Ovary (tissue), 9 donors: Measurements from ENCODE around the gene KRTAP15-1. TPM values are rescaled to one million over a fixed set of nuclear protein-coding genes. Genes with fewer than 3 reads are reported as not detected.

ENCODE experiments used
- DNase-seq, 5 donors: peaks; one replicate each; pipeline ENCODE4 v3.0.0-alpha.2; 2019 to 2020
- H3K27ac ChIP-seq, 2 donors: fragments of 200-600 bp; one replicate each; pipeline versions ENCODE4 v1.5.1 to v1.8.0; 2019 to 2022
- H3K27me3 ChIP-seq: fragments of 200-600 bp; one replicate; pipeline ENCODE4 v1.8.0; 2022
- H3K36me3 ChIP-seq: fragments of 200-600 bp; sonication (generic); one replicate; pipeline ENCODE4 v1.5.1; 2019
- H3K4me1 ChIP-seq: one replicate; pipeline ENCODE4 v1.8.1; 2013; ENCODE audit warnings: mild to moderate bottlenecking, moderate library complexity; ENCODE audit not compliant: insufficient read depth
- H3K4me3 ChIP-seq: fragments of 200-600 bp; sonication (generic); one replicate; pipeline ENCODE4 v1.5.1; 2017
- H3K9me3 ChIP-seq, 2 donors: fragments of 200-600 bp in 1 of 2; sonication (generic) in 1 of 2; one replicate each; pipeline versions ENCODE4 v1.5.1 to v1.8.1; 2013 to 2019; ENCODE audit warnings: mild to moderate bottlenecking in 1 of 2, moderate library complexity in 1 of 2
- CTCF ChIP-seq, 3 donors: fragments of 450-650 bp in 2 of 3; fragments of 200-600 bp in 1 of 3; IDR thresholded peaks; one replicate each; pipeline versions ENCODE4 v1.5.1 to v1.8.0; 2016 to 2022; ENCODE audit warnings: antibody characterized with exemption in 3 of 3, mild to moderate bottlenecking in 1 of 3
- EP300 ChIP-seq: sonication (generic); formaldehyde crosslinking; IDR thresholded peaks from one replicate; pipeline ENCODE4 v1.6.1; 2017; ENCODE audit warnings: antibody characterized with exemption
- POLR2A ChIP-seq: fragments of 450-650 bp; IDR thresholded peaks from one replicate; pipeline ENCODE4 v1.6.1; 2017; ENCODE audit warnings: antibody characterized with exemption, mild to moderate bottlenecking, moderate library complexity
- WGBS, 3 donors: extraction: QIAGEN DNeasy Blood & Tissue Kit in 1 of 3; methylation state at CpG; one replicate each; pipeline versions ENCODE4 v1.1.5 to v1.1.7; 2013 to 2017; 5-methylcytosine and 5-hydroxymethylcytosine counted together
- intact Hi-C, 4 donors: fragments of 100-400 bp; cut with DNase I; formaldehyde crosslinking; loops; one replicate each; pipeline versions ENCODE4 v1.11.0 to v1.15.1; 2022 to 2023
- polyA plus RNA-seq, 2 donors: library from polyadenylated mRNA; stranded (reverse); fragments of 200-250 nt in 1 of 2; fragments of 350-450 nt in 1 of 2; fragmentation: Illumina TruSeq in 1 of 2; extraction: RNeasy Lipid Tissue Mini Kit (QIAGEN cat#74804) in 1 of 2; gene quantifications; one replicate each; pipeline ENCODE4 v1.2.3, GENCODE V29; 2013 to 2014
- total RNA-seq, 7 donors: library from RNA; depleted of rRNA in 2 of 7; stranded (reverse); fragments of >200 nt in 2 of 7; fragmentation: NEBNext Ultra II Directional in 3 of 7; extraction: Animal tissue kit (Norgen Biotek cat#: 25700) in 3 of 7; gene quantifications; one replicate each; pipeline versions ENCODE4 v1.1.0 to v1.2.4, GENCODE V29; 2016 to 2023
- donor health status: DM: no; HTN: no; CAD: no; lungs with moderate emphysema.
- donor health status: DM: no; HTN: no; CAD: no.
- donor health status: Bipolar disorder and iron deficiency.
- donor health status: DM: yes; HTN: yes; CAD: no.
- donor health status: DM: no; HTN: no; CAD: no.
- donor health status: DM: yes; HTN: yes; CAD: no.

Gene KRTAP15-1
- total and polyA plus RNA-seq, 9 donors = not detected

GRCh38 chr21:30487336-30487735 is 47.3 kb downstream of the KRTAP15-1 start, which contains the start of gene KRTAP19-2:
TSS of gene KRTAP19-2 (minus strand) at chr21:30487436. CDS start at chr21:30487348, 88 bp downstream.
- Histone ChIP-seq H3K27me3 (no peaks in the 10 kb centered on the region), H3K4me1 (no peaks in the 10 kb centered on the region), H3K4me3 (no peak within 1 kb of the TSS), H3K27ac (no peak within 1 kb of the TSS), H3K9me3 (no peaks in the 10 kb centered on the region), H3K36me3 (no peaks in the 10 kb centered on the region)
- no peak for TF ChIP-seq EP300
- TF ChIP-seq POLR2A = no peak
- TF ChIP-seq CTCF (IDR thresholded peaks at IDR 0.05) = no peak
- 83 to 87% (median 86%) methylated on average over 2 of the region's 2 CpGs for WGBS, 3 donors
- no peak for DNase-seq
- intact Hi-C loops = no loop called here

Other genes with a start within 250 kb of the KRTAP15-1 start
- 1 to 10 TPM in 1 of 7 donors, under 1 TPM in 1, not detected in 5; 0.10 to 2.2 TPM for gene CLDN8, start 224.2 kb upstream of the KRTAP15-1 start, total RNA-seq
- not detected for gene CLDN8, start 224.2 kb upstream of the KRTAP15-1 start, polyA plus RNA-seq
- gene KRTAP24-1, start 157.3 kb upstream of the KRTAP15-1 start, total RNA-seq = not detected
- not detected for gene KRTAP24-1, start 157.3 kb upstream of the KRTAP15-1 start, polyA plus RNA-seq
- gene KRTAP25-1, start 150.8 kb upstream of the KRTAP15-1 start, total RNA-seq = not detected
- not detected for gene KRTAP25-1, start 150.8 kb upstream of the KRTAP15-1 start, polyA plus RNA-seq
- not detected for gene KRTAP26-1, start 120.0 kb upstream of the KRTAP15-1 start, total RNA-seq
- not detected for gene KRTAP26-1, start 120.0 kb upstream of the KRTAP15-1 start, polyA plus RNA-seq
- not detected for gene KRTAP27-1, start 102.6 kb upstream of the KRTAP15-1 start, total RNA-seq
- gene KRTAP27-1, start 102.6 kb upstream of the KRTAP15-1 start, polyA plus RNA-seq = not detected
- not detected for gene KRTAP23-1, start 91.7 kb upstream of the KRTAP15-1 start, total RNA-seq
- gene KRTAP23-1, start 91.7 kb upstream of the KRTAP15-1 start, polyA plus RNA-seq = not detected
- not detected for gene KRTAP13-2, start 68.0 kb upstream of the KRTAP15-1 start, total RNA-seq
- gene KRTAP13-2, start 68.0 kb upstream of the KRTAP15-1 start, polyA plus RNA-seq = not detected
- not detected for gene KRTAP13-1, start 44.2 kb upstream of the KRTAP15-1 start, total RNA-seq
- gene KRTAP13-1, start 44.2 kb upstream of the KRTAP15-1 start, polyA plus RNA-seq = not detected
- not detected for gene KRTAP13-3, start 14.3 kb upstream of the KRTAP15-1 start, total RNA-seq
- not detected for gene KRTAP13-3, start 14.3 kb upstream of the KRTAP15-1 start, polyA plus RNA-seq
- not detected for gene KRTAP13-4, start 10.1 kb upstream of the KRTAP15-1 start, total RNA-seq
- gene KRTAP13-4, start 10.1 kb upstream of the KRTAP15-1 start, polyA plus RNA-seq = not detected
- gene KRTAP19-1, start 40.1 kb downstream of the KRTAP15-1 start, total RNA-seq = not detected
- not detected for gene KRTAP19-1, start 40.1 kb downstream of the KRTAP15-1 start, polyA plus RNA-seq
- not detected for gene KRTAP19-2, start 47.2 kb downstream of the KRTAP15-1 start, total RNA-seq
- not detected for gene KRTAP19-2, start 47.2 kb downstream of the KRTAP15-1 start, polyA plus RNA-seq
- gene KRTAP19-3, start 51.7 kb downstream of the KRTAP15-1 start, total RNA-seq = not detected
- gene KRTAP19-3, start 51.7 kb downstream of the KRTAP15-1 start, polyA plus RNA-seq = not detected
- gene KRTAP19-4, start 56.9 kb downstream of the KRTAP15-1 start, total RNA-seq = not detected
- not detected for gene KRTAP19-4, start 56.9 kb downstream of the KRTAP15-1 start, polyA plus RNA-seq
- not detected for gene KRTAP19-5, start 61.9 kb downstream of the KRTAP15-1 start, total RNA-seq
- gene KRTAP19-5, start 61.9 kb downstream of the KRTAP15-1 start, polyA plus RNA-seq = not detected
- gene KRTAP19-6, start 101.6 kb downstream of the KRTAP15-1 start, total RNA-seq = not detected
- gene KRTAP19-6, start 101.6 kb downstream of the KRTAP15-1 start, polyA plus RNA-seq = not detected
- not detected for gene KRTAP19-7, start 121.0 kb downstream of the KRTAP15-1 start, total RNA-seq
- gene KRTAP19-7, start 121.0 kb downstream of the KRTAP15-1 start, polyA plus RNA-seq = not detected
- gene KRTAP22-2, start 150.1 kb downstream of the KRTAP15-1 start, total RNA-seq = not detected
- not detected for gene KRTAP22-2, start 150.1 kb downstream of the KRTAP15-1 start, polyA plus RNA-seq
- gene KRTAP6-3, start 152.2 kb downstream of the KRTAP15-1 start, total RNA-seq = not detected
- gene KRTAP6-3, start 152.2 kb downstream of the KRTAP15-1 start, polyA plus RNA-seq = not detected
- gene KRTAP6-2, start 158.6 kb downstream of the KRTAP15-1 start, total RNA-seq = not detected
- not detected for gene KRTAP6-2, start 158.6 kb downstream of the KRTAP15-1 start, polyA plus RNA-seq
- gene KRTAP22-1, start 160.8 kb downstream of the KRTAP15-1 start, total RNA-seq = not detected
- gene KRTAP22-1, start 160.8 kb downstream of the KRTAP15-1 start, polyA plus RNA-seq = not detected
- gene KRTAP6-1, start 173.7 kb downstream of the KRTAP15-1 start, total RNA-seq = not detected
- gene KRTAP6-1, start 173.7 kb downstream of the KRTAP15-1 start, polyA plus RNA-seq = not detected
- not detected for gene KRTAP20-1, start 176.2 kb downstream of the KRTAP15-1 start, total RNA-seq
- gene KRTAP20-1, start 176.2 kb downstream of the KRTAP15-1 start, polyA plus RNA-seq = not detected
- gene KRTAP20-4, start 180.4 kb downstream of the KRTAP15-1 start, total RNA-seq = not detected
- not detected for gene KRTAP20-4, start 180.4 kb downstream of the KRTAP15-1 start, polyA plus RNA-seq
- not detected for gene KRTAP20-2, start 194.9 kb downstream of the KRTAP15-1 start, total RNA-seq
- not detected for gene KRTAP20-2, start 194.9 kb downstream of the KRTAP15-1 start, polyA plus RNA-seq
- gene KRTAP20-3, start 202.6 kb downstream of the KRTAP15-1 start, total RNA-seq = not detected
- not detected for gene KRTAP20-3, start 202.6 kb downstream of the KRTAP15-1 start, polyA plus RNA-seq